Measurements from ENCODE around the gene MX2. TPM values are rescaled to one million over a fixed set of nuclear protein-coding genes. Genes with fewer than 3 reads are reported as not detected.

Gene MX2
- polyA plus RNA-seq, 1 experiment, result 5.1 TPM

GRCh38 chr21:41397471-41397891, 35.7 kb downstream of the MX2 start:
- H3K27me3 ChIP-seq (ENCODE audit: control insufficient read depth, insufficient read depth, low read length), result no peaks in the 10 kb centered on the region
- CTCF ChIA-PET, result no interaction called here

GRCh38 chr21:41398251-41398650, 36.4 kb downstream of the MX2 start:
- TF ChIP-seq CTCF (IDR thresholded peaks at IDR 0.05; ENCODE audit: insufficient read depth, low read depth, low read length), result no peak
- Histone ChIP-seq H3K27me3 (ENCODE audit: control insufficient read depth, insufficient read depth, low read length) (no peaks in the 10 kb centered on the region), H3K36me3 (ENCODE audit: control insufficient read depth, insufficient read depth, low read length) (no peaks in the 10 kb centered on the region), H3K4me3 (ENCODE audit: low read depth, low read length) (no peak overlapping the region)
- ChIA-PET CTCF (no interaction called here), POLR2A (no interaction called here)
- no peak for DNase-seq (ENCODE audit: low read depth)

More at GRCh38 chr21:41397471-41397891, 35.7 kb downstream of the MX2 start:
- no peak for DNase-seq (ENCODE audit: low read depth)
- Histone ChIP-seq H3K36me3 (ENCODE audit: control insufficient read depth, insufficient read depth, low read length) (no peaks in the 10 kb centered on the region), H3K4me3 (ENCODE audit: low read depth, low read length) (no peak overlapping the region)
- TF ChIP-seq CTCF (IDR thresholded peaks at IDR 0.05; ENCODE audit: insufficient read depth, low read depth, low read length), result no peak
- POLR2A ChIA-PET, result no interaction called here

GRCh38 chr21:41398831-41399230, 37.0 kb downstream of the MX2 start:
- Histone ChIP-seq H3K36me3 (ENCODE audit: control insufficient read depth, insufficient read depth, low read length) (no peaks in the 10 kb centered on the region), H3K27me3 (ENCODE audit: control insufficient read depth, insufficient read depth, low read length) (no peaks in the 10 kb centered on the region), H3K4me3 (ENCODE audit: low read depth, low read length) (no peak overlapping the region)
- POLR2A ChIA-PET, result no interaction called here
- DNase-seq (ENCODE audit: low read depth), result no peak
- CTCF ChIA-PET, result no interaction called here
- no peak for TF ChIP-seq CTCF (IDR thresholded peaks at IDR 0.05; ENCODE audit: insufficient read depth, low read depth, low read length)

GRCh38 chr21:41399246-41399800, 37.5 kb downstream of the MX2 start:
- CTCF ChIA-PET, result no interaction called here
- no peak for DNase-seq (ENCODE audit: low read depth)
- Histone ChIP-seq H3K4me3 (ENCODE audit: low read depth, low read length) (no peak overlapping the region), H3K27me3 (ENCODE audit: control insufficient read depth, insufficient read depth, low read length) (no peaks in the 10 kb centered on the region), H3K36me3 (ENCODE audit: control insufficient read depth, insufficient read depth, low read length) (no peaks in the 10 kb centered on the region)
- POLR2A ChIA-PET, result no interaction called here
- no peak for TF ChIP-seq CTCF (IDR thresholded peaks at IDR 0.05; ENCODE audit: insufficient read depth, low read depth, low read length)

GRCh38 chr21:41402231-41402630, 40.4 kb downstream of the MX2 start:
- no peak overlapping the region for H3K4me3 ChIP-seq (ENCODE audit: low read depth, low read length)
- DNase-seq (ENCODE audit: low read depth), result no peak
- H3K27me3 ChIP-seq (ENCODE audit: control insufficient read depth, insufficient read depth, low read length), result no peaks in the 10 kb centered on the region
- ChIA-PET POLR2A (no interaction called here), CTCF (interaction anchor here (0.6 to 1.6 kb wide), 2 partner anchors 15 to 441 kb away, joined by 3 to 4 read pairs; no protein-coding TSS in a partner anchor)
- no peak for TF ChIP-seq CTCF (IDR thresholded peaks at IDR 0.05; ENCODE audit: insufficient read depth, low read depth, low read length)
- H3K36me3 ChIP-seq (ENCODE audit: control insufficient read depth, insufficient read depth, low read length), result no peaks in the 10 kb centered on the region

Data from BJ (cell line).